DMS79 treated with DMSO at 0.1 percent for 48 hours (cell line): ENCODE data around the gene FAM177B.

Source experiments
- DNase-seq: peaks from one replicate; lab custom pipeline; 2025; lab: John Stamatoyannopoulos, UW

FAM177B gene

DNA sequence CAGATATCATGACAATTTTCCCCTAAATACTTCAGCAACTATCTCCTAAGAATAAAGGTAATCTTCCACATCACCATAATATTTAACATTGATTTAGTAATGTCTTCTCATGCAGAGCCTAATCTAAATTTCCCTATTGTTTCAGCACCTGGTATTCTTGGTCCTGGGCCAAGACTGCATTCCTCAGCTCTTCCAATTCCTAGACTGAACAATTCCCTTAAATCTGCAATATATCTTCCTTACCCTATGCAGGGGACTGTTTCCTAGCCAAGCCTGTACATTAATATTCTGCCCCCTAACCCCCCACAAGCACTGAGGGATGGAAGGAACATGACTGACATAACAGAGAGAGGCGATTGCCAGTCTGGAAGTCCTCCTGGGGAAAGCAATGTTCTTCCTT lies 49.1 kb downstream of the FAM177B start:
- DNase-seq, result no peak

DNA sequence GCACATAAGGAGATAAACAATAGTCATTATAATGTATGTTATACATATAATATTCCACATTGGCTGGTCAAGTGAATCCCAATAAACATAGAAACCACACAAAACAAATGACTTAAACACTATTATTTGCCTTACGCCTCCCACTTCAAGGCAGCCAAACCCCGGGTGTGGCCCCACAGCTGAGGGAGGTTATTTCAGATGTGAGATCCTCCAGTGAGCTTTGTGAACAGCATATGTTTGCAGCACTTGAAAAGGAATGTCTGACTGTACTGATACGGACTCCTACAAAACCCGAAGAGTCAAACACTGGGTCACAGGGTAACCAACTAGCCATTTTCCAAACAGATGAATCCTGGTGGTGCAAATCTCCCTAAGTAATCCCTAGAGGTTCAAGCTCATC lies 50.7 kb downstream of the FAM177B start:
- DNase-seq, result no peak

DNA sequence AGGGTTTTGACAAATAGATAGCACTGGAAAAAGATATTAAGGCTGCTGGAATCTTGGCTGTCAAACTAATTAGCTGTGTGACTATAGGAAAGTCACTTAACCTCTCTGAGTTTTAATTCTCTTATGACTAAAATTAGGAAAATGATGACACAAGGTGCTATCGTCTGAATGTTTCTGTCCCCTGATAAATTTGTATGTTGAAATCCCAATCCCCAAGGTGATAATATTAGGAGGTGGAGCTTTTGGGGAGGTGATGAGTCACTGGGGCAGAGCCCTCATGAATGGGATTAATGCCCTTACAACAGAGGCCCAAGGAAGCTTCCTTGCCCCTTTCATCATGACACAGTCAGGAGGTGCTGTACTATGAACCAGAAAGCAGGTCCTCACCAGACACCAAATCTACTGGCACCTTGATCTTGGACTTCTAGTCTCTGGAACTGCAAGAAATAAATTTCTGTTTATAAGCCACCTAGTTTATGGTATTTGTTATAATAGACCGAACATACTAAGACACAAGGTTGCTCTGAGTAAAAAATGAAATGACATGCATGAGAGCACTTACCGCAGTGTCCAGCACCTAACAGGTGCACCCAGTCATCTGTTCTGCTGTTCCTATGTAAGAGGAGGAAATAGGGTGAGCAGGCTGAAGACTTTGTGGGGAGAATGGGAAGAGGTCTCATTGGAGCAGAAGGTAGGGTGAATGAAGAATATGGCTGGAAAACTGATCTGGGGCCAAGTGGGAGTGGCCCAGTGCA lies 51.6 kb downstream of the FAM177B start:
- DNase-seq, result no peak

DNA sequence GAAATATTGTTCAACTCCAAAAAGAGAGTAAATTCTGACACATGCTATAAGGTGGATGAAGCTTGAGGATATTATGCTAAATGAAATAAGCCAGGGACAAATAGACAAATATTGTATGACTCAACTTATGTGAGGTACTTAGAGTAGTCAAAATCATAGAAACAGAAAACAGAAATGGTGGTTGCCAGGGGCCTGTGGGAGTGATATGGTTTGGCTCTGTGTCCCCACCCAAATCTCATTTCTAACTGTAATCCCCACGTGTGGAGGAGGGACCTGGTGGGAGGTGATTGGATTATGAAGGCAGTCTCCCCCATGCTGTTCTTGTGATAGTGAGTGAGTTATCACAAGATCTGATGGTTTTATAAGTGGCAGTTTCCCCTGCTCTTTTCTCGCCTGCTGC lies 53.1 kb downstream of the FAM177B start:
- no peak for DNase-seq

DNA sequence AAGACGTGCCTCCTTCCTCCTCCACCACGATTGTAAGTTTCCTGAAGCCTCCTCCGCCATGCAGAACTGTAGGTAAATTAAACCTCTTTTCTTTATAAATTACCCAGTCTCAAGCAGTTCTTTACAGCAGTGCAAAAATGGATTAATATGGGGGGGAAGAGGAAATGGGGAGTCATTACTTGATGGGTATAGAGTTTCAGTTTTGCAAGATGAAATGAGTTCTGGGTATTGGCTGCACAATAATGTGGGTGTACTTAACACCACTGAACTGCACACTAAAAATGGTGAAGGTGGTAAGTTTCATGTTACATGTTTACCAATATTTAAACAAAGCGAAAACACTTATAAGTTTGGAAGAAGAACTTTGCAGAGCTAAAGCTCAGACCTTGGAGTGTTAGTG lies 53.5 kb downstream of the FAM177B start:
- no peak for DNase-seq

DNA sequence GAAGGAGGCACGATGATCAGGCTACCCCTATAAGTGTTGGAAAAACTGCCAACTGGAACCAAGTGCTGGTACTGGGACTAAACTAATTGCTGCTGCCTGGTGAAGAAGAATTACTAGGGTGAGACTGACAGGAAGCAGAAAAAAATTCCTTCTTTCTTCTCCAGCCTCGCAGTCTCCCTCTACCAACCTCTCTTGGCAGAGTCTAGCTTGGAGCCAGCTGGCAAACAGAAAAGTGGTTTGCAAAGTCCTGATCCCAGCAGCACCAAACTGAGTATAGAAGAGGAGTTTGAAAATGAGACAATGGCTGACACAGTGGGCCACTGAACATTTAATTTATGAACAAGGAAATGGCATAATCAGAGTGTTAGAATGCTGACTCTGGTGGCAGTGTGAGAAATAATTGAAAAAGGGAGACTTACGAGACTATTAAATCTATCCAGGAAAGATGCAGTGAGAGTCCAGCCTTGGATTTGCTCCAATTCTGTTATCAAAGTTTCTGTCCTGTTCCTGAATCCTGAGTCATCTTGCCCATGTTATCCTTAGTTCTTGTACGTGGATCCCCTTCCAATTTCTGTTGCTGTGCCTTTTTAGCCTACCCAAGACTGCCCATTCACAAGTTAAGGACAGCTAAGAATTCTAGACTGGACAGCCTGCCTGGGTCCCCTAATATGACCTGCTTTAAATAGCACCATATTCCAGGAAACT lies 54.2 kb downstream of the FAM177B start:
- no peak for DNase-seq

DNA sequence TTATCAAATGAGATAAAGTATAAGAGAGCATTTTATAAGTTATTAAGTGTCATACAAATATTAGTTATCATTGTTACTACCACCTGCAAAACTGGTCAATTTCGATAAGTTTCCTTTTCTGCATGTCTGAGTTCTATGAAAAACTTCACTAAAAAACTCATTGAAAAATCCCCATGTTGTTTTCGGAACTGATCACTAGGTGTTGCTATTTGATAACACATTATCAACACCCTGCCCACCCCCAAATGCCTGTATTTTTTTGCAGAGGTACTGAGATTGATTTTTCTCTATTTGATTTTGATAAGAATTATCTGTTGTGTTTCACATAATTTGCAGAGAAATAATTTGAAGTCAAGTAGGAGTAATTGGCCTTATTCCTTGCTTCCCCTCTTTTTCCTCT lies 55.7 kb downstream of the FAM177B start:
- peak; percentile 27 for DNase-seq

DNA sequence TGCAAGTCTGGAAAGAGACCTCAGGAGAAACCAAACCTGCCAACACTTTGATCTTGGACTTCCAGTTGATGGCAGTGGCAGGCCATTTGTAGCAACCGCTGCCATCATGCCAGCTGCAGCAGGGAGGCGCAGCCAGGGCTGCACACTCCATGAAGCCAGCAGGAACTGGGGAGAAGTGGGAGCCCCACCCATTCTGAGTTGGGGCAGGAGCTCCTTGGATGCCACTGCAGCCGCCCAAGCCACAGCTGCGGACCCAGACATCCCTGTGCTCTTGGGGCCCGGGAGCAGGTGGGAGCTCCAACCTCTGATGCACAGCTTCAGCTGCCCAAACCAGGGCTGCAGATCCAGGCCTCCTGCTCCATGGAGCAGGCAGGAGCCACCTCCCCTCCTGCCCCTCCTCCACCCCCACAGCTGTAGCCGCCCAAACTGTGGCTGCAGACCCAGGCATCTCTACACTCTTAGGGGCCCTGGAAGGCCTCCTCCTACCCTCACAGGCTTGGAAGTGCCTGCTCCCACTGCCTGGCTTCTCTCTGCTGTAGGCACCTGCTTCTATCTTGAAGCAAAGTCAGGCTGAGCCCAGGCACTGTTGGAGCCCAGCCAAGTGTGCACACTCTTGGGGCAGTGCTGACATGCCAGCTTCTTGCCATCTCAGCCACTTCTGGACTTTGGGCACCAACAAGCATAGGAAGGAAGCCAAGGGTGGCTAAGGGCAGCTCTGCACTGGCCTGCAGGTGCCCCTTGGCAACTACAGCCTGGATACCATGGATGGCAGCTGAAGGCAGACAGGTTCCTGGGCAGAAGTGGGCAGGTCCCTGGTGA lies 57.9 kb downstream of the FAM177B start:
- no peak for DNase-seq

DNA sequence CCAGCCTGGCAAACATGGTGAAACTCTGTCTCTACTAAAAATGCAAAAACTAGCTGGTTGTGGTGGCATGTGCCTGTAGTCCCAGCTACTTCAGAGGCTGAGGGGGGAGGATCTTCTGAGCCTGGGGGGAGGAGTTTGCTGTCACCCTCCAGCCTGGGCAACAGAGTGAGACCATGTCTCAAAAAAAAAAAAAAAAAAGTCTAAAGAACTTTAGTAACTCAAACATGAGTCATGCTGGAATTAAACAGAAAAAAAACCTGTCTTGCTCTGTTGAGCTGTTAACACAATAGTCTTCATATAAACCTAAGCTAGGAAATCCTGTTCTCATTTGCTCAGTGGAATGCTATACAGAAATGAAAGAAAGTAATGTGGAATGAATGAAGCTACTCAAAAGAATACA lies 61.1 kb downstream of the FAM177B start:
- DNase-seq, result no peak

DNA sequence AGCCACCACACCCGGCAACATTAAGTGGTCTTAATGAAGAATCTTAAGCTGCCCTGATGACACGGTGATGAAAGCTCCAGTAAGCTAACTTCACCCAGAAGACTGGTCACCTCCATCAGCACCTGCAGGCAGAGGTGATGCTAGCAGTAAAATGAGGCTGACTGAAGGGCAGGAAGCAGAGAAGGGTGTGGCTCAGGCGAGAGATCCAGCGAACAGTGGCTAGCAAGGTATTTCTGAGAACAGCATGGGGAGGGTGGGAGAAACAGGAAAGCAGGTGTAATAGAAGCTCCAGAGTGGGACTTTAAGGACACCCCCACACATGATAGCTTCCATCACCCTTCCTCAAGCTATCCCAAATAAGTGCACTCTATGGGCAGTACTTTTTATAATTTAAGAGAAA lies 62.0 kb downstream of the FAM177B start:
- no peak for DNase-seq
